GM12872 (cell line): Measurements from ENCODE around the gene ATP8B1.

Experiments used
- CTCF ChIP-seq: IDR thresholded peaks from 3 replicates; pipeline ENCODE4 v1.5.1; 2011; ENCODE audit warnings: low read depth, mild to moderate bottlenecking, low read length, moderate library complexity; ENCODE audit not compliant: insufficient read depth

The ATP8B1 gene

GRCh38 chr18:57741273-57741672 is 61.8 kb downstream of the ATP8B1 start:
- no peak for TF ChIP-seq CTCF

- no peak for TF ChIP-seq CTCF
These were observed 65.0 kb downstream of the ATP8B1 start for GRCh38 chr18:57738078-57738477.

- TF ChIP-seq CTCF = no peak
These were observed 65.6 kb downstream of the ATP8B1 start for GRCh38 chr18:57737400-57738060.

GRCh38 chr18:57733861-57734260 is 69.3 kb downstream of the ATP8B1 start:
- TF ChIP-seq CTCF = no peak

- no peak for TF ChIP-seq CTCF
These were observed 73.0 kb downstream of the ATP8B1 start for GRCh38 chr18:57730146-57730545.

- TF ChIP-seq CTCF = no peak
These were observed 74.1 kb downstream of the ATP8B1 start for GRCh38 chr18:57728941-57729511.

- TF ChIP-seq CTCF = no peak
These were observed 74.9 kb downstream of the ATP8B1 start for GRCh38 chr18:57727952-57728807.
